Ascending aorta (tissue), 2 donors: ENCODE measurements around the gene GJA3. TPM values are rescaled to one million over a fixed set of nuclear protein-coding genes. Genes with fewer than 3 reads are reported as not detected.
"Not testable (repeated sequence)": the region's sequence is repeated elsewhere in the genome, so short reads cannot be mapped to it uniquely, and the experiment has no call there.

Experiments
- DNase-seq, 2 donors: peaks; one replicate each; pipeline ENCODE4 v3.0.0-alpha.2; 2019; ENCODE audit warnings: low spot score in 2 of 2
- H3K27ac ChIP-seq, 2 donors: fragments of 200-600 bp; sonication (generic); one replicate each; pipeline ENCODE4 v1.5.1; 2016 to 2017; ENCODE audit warnings: mild to moderate bottlenecking in 1 of 2
- H3K27me3 ChIP-seq: fragments of 200-600 bp; sonication (generic); one replicate; pipeline ENCODE4 v1.5.1; 2017
- H3K36me3 ChIP-seq, 2 donors: fragments of 200-600 bp; sonication (generic); one replicate each; pipeline ENCODE4 v1.5.1; 2016
- H3K4me1 ChIP-seq, 2 donors: fragments of 200-600 bp; sonication (generic); one replicate each; pipeline ENCODE4 v1.5.1; 2016 to 2017; ENCODE audit warnings: mild to moderate bottlenecking in 1 of 2
- H3K4me3 ChIP-seq, 2 donors: fragments of 200-600 bp; sonication (generic); one replicate each; pipeline ENCODE4 v1.5.1; 2016 to 2017; ENCODE audit warnings: mild to moderate bottlenecking in 1 of 2
- H3K9me3 ChIP-seq, 2 donors: fragments of 200-600 bp; sonication (generic); one replicate each; pipeline ENCODE4 v1.5.1; 2016
- CTCF ChIP-seq, 3 experiments: fragments of 200-600 bp in 2 of 3; fragments of 450-650 bp in 1 of 3; sonication (generic) in 2 of 3; IDR thresholded peaks; one replicate each; pipeline ENCODE4 v1.5.1; 2016 to 2019; ENCODE audit warnings: antibody characterized with exemption in 3 of 3, mild to moderate bottlenecking in 1 of 3, moderate library complexity in 1 of 3
- intact Hi-C: fragments of 100-400 bp; cut with DNase I; formaldehyde crosslinking; loops from one replicate; pipeline ENCODE4 v1.15.1; 2023
- total RNA-seq: library from RNA; depleted of rRNA; stranded (reverse); fragments of >200 nt; gene quantifications from one replicate; pipeline ENCODE4 v1.1.0, GENCODE V29; 2016

GJA3 gene
- total RNA-seq, 1 donor from 2014 or later = not detected

GRCh38 chr13:20161951-20162300 lies 1.1 kb upstream of the GJA3 start:
- no peak for TF ChIP-seq CTCF (IDR thresholded peaks at IDR 0.05)
- no peak overlapping the region for H3K27ac ChIP-seq
- peak overlapping the region; percentile 34 to 63 for H3K4me3 ChIP-seq
- peaks cover 3 to 4% of the 10 kb centered on the region in 2 donors for H3K4me1 ChIP-seq
- no peaks in the 10 kb centered on the region for H3K36me3 ChIP-seq
- intact Hi-C loops = loop anchor here (2.0 kb wide), 3 partner anchors 35 to 235 kb away; no protein-coding TSS in a partner anchor
- H3K9me3 ChIP-seq = no peaks in the 10 kb centered on the region
- no peak for DNase-seq
- peaks cover 30% of the 10 kb centered on the region for H3K27me3 ChIP-seq

GRCh38 chr13:20161275-20161950 lies 561 bp upstream of the GJA3 start:
- intact Hi-C loops = loop anchor here (2.0 kb wide), 1 partner anchor 35 kb away; no protein-coding TSS in a partner anchor
- Histone ChIP-seq H3K27ac (no peak overlapping the region), H3K36me3 (no peaks in the 10 kb centered on the region), H3K4me3 (peak overlapping the region; percentile 34 to 63), H3K9me3 (no peaks in the 10 kb centered on the region), H3K4me1 (peaks cover 3 to 4% of the 10 kb centered on the region in 2 donors), H3K27me3 (peaks cover 33% of the 10 kb centered on the region)
- no peak for DNase-seq
- TF ChIP-seq CTCF (IDR thresholded peaks at IDR 0.05) = no peak

- no peak for DNase-seq
- Histone ChIP-seq H3K9me3 (no peaks in the 10 kb centered on the region), H3K4me3 (peak overlapping the region in 1 of 2 donors; percentile 63), H3K27me3 (peaks cover 33% of the 10 kb centered on the region), H3K27ac (no peak overlapping the region), H3K4me1 (peaks cover 3 to 4% of the 10 kb centered on the region in 2 donors), H3K36me3 (no peaks in the 10 kb centered on the region)
- TF ChIP-seq CTCF (IDR thresholded peaks at IDR 0.05) = no peak
- intact Hi-C loops = loop anchor here (2.0 kb wide), 1 partner anchor 33 kb away; no protein-coding TSS in a partner anchor
These were observed 1.1 kb downstream of the GJA3 start for GRCh38 chr13:20159646-20160305.

- Histone ChIP-seq H3K4me3 (no peak overlapping the region), H3K27ac (no peak overlapping the region), H3K27me3 (peaks cover 33% of the 10 kb centered on the region), H3K36me3 (no peaks in the 10 kb centered on the region), H3K9me3 (no peaks in the 10 kb centered on the region), H3K4me1 (peaks cover 3 to 4% of the 10 kb centered on the region in 2 donors)
- TF ChIP-seq CTCF (IDR thresholded peaks at IDR 0.05) = no peak
- no peak for DNase-seq
- intact Hi-C loops = no loop called here
These were observed 3.6 kb downstream of the GJA3 start for GRCh38 chr13:20157151-20157796.

GRCh38 chr13:20156702-20157101 lies 4.2 kb downstream of the GJA3 start:
- H3K27me3 ChIP-seq = peaks cover 33% of the 10 kb centered on the region
- no peaks in the 10 kb centered on the region for H3K9me3 ChIP-seq
- peaks cover 3 to 4% of the 10 kb centered on the region in 2 donors for H3K4me1 ChIP-seq
- DNase-seq = no peak
- no peaks in the 10 kb centered on the region for H3K36me3 ChIP-seq
- intact Hi-C loops = no loop called here
- TF ChIP-seq CTCF (IDR thresholded peaks at IDR 0.05) = no peak
- H3K27ac ChIP-seq = no peak overlapping the region
- no peak overlapping the region for H3K4me3 ChIP-seq

- H3K36me3 ChIP-seq, intact Hi-C loops, H3K4me3 ChIP-seq, H3K9me3 ChIP-seq, H3K4me1 ChIP-seq, H3K27me3 ChIP-seq, DNase-seq, H3K27ac ChIP-seq: not testable (repeated sequence)
These were observed 7.6 kb downstream of the GJA3 start for GRCh38 chr13:20153290-20153689.
